GM12891 (cell line): ENCODE measurements around the gene EPDR1. TPM values are rescaled to one million over a fixed set of nuclear protein-coding genes. Genes with fewer than 3 reads are reported as not detected.

Experiments
- DNase-seq: peaks from one replicate; pipeline ENCODE4 v3.0.0; 2011; ENCODE audit warnings: low spot score; ENCODE audit not compliant: insufficient read length
- FAIRE-seq: peaks from 2 replicates; lab custom pipeline; 2011; peaks lifted over from hg19 to GRCh38; lab: Jason Lieb, UNC
- PAX5 ChIP-seq: IDR thresholded peaks from 2 replicates; pipeline ENCODE4 v1.6.1; 2011; ENCODE audit warnings: low read length, moderate library complexity, mild to moderate bottlenecking; ENCODE audit not compliant: insufficient read depth, severe bottlenecking
- POLR2A ChIP-seq: IDR thresholded peaks from 2 replicates; pipeline ENCODE4 v1.6.1; 2011; ENCODE audit warnings: low read depth, low read length, control low read depth
- POLR2AphosphoS5 ChIP-seq: IDR thresholded peaks from 2 replicates; pipeline ENCODE4 v1.6.1; 2011; ENCODE audit warnings: low read depth, low read length, control low read depth
- POU2F2 ChIP-seq: IDR thresholded peaks from 2 replicates; pipeline ENCODE4 v1.6.1; 2011; ENCODE audit warnings: low read depth, mild to moderate bottlenecking, control low read depth, low read length, moderate library complexity
- SPI1 ChIP-seq: IDR thresholded peaks from 2 replicates; pipeline ENCODE4 v1.6.1; 2011; ENCODE audit warnings: low read depth, low read length, control low read depth
- TAF1 ChIP-seq: IDR thresholded peaks from 2 replicates; pipeline ENCODE4 v1.6.1; 2011; ENCODE audit warnings: low read depth, low read length, control low read depth
- polyA plus RNA-seq: library from polyadenylated mRNA; unstranded; fragments of >200 nt; gene quantifications from one replicate; pipeline ENCODE4 v1.2.1, GENCODE V29; 2012; ENCODE audit warnings: low read depth, missing spikeins, inconsistent platforms; ENCODE audit not compliant: missing spikeins

The EPDR1 gene
- 0.78 TPM for polyA plus RNA-seq

DNA sequence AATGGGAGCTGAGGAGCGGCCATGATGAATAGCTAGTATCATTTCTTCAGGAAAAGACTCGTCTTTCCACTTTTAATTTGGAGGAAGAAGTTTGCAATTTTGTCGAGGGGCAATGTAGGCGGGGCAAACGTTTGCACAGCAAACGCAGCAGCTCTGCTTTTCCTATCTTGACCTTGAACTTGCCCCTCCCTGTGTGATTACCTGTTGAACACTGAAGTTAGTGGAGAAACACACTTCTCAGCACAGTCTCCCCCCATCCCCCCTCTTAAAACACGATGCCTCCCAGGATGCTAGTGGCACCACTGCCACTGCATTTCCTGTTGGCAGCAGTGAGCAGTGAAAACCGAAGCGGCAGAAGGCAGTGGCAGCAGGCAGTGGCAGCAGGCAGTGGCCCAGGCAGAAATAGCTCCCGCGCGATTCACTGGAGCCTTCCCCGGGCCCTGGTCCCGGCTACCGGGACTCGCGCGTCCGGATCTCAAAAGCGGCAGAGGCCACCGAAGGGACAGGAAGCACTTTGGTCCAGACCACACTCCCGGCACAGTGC, at the start of gene EPDR1:
Gene EPDR1, plus strand, starts transcription at position 336 of the 544 bp plus-strand sequence. CDS start 300 bp downstream, outside the sequence.
- FAIRE-seq (peak; percentile 87), DNase-seq (no peak)
- TF ChIP-seq POLR2A: no peak
- no peak for TF ChIP-seq SPI1
- no peak for TF ChIP-seq POU2F2
- TF ChIP-seq TAF1: no peak
- no peak for TF ChIP-seq PAX5
- no peak for TF ChIP-seq POLR2AphosphoS5

GRCh38 chr7:37882086-37882485, 38.4 kb upstream of the EPDR1 start:
- DNase-seq (no peak), FAIRE-seq (no peak)
- no peak for TF ChIP-seq SPI1
- no peak for TF ChIP-seq PAX5
- no peak for TF ChIP-seq POLR2A
- no peak for TF ChIP-seq POLR2AphosphoS5
- no peak for TF ChIP-seq POU2F2
- no peak for TF ChIP-seq TAF1

DNA sequence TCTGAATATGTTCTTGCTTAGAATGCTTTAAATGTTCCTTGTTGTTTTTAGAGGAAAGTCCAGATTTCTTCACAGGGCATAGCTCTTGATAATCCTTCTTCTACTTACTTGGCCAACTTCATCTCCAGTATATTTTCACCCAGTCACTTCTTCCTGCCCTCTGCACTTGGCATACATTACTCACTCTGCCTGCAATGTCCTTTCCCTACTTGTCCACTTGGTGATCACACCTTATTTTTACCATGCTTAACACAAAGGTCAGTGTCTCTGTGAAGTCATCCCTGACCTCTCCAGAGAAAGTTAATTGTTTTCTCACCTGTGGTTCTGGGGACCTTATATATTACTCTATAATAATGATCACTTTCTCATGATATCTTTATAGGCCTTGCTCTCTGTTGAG, 27.1 kb upstream of the EPDR1 start:
- no peak for DNase-seq
- TF ChIP-seq PAX5 (no peak), POLR2AphosphoS5 (no peak), POU2F2 (no peak), SPI1 (no peak), TAF1 (no peak), POLR2A (no peak)
- no peak for FAIRE-seq

DNA sequence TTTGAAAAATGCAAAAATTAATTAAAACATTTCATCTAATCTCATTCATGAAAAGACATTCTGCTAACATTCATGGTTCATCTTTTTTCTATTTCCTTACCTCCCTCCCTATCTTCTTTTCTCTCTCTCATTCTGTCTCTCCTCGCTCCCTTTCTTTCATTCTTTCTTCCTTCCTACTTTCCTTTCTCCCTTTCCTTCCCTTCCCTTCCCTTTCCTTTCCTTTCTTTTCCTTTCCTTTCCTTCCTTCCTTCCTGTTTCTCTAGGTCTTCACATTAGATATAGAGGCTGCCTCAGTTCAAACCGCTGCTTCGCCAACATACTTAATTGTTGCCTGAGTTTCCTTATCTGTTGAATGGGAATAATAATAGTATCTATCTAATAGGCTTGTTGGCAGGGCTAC, 25.8 kb upstream of the EPDR1 start:
- FAIRE-seq: no peak
- TF ChIP-seq SPI1: no peak
- TF ChIP-seq TAF1: no peak
- no peak for TF ChIP-seq POU2F2
- no peak for TF ChIP-seq PAX5
- no peak for TF ChIP-seq POLR2A
- no peak for TF ChIP-seq POLR2AphosphoS5
- DNase-seq: no peak

GRCh38 chr7:37899712-37900247, 20.7 kb upstream of the EPDR1 start:
- FAIRE-seq (no peak), DNase-seq (no peak)
- TF ChIP-seq PAX5: no peak
- no peak for TF ChIP-seq TAF1
- no peak for TF ChIP-seq SPI1
- no peak for TF ChIP-seq POLR2AphosphoS5
- TF ChIP-seq POLR2A: no peak
- TF ChIP-seq POU2F2: no peak

- no peak for TF ChIP-seq POLR2AphosphoS5
- no peak for TF ChIP-seq POU2F2
- no peak for TF ChIP-seq POLR2A
- no peak for TF ChIP-seq PAX5
- no peak for TF ChIP-seq TAF1
- DNase-seq: no peak
- FAIRE-seq: peak; percentile 84
Observed at GRCh38 chr7:37901236-37901827, 19.1 kb upstream of the EPDR1 start.

DNA sequence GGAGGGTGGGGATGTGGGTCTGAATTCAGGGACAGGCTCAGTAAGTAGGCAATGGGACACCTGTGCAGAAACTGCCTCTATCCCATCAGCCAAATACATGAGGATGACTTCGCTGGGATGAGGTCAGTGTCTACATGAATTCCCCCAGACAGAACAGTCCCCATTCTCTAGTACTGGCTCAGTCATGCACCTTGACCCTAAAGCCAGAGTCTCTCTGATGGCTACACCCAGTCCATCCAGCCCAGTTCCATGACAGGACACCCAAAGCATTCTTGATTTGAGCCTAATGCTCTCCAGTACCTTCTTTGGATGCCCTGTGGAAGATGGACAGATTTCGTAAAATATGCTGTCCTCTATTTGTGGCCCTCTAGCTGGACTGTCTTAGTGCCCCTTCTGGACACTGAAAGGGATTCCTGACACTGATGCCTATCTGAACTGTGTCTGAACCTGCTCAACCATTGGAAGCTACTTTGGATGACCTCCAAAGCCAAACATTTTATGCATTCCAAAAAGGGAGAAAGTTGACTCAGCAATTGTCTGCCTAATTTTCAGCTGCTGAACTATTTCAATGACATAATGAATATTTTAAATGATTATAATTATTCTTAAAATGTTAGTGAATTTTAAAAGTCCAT, 18.4 kb upstream of the EPDR1 start:
- TF ChIP-seq SPI1: no peak
- TF ChIP-seq PAX5: no peak
- TF ChIP-seq POLR2AphosphoS5: no peak
- TF ChIP-seq TAF1: no peak
- TF ChIP-seq POU2F2: no peak
- TF ChIP-seq POLR2A: no peak
- DNase-seq: no peak
- FAIRE-seq: peak; percentile 43

DNA sequence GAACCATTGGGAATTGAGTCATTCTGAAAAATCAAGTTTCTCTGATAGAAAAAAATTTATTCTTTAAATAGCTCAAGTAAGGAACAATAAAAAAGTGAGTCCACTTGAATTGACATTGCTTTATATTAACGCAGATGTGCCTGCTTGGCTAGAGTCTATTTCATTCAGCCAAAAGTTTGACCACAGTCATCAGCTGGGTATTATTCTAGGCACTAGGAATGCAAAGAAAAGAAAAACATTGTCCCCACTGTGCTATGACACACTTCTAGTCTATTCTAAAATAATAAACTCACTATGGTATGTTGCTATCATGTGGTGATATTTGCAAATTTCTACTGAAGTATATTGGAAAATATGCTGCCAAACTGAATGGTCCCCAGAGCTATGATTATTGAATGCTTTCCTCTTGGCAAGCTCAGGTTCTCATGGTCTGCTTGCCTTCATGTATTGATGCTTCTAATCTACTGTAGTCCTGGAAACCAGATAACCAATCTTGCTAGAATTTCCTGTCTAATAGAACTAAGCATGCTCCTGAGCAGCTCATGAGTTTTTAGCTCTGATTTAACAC, 12.1 kb upstream of the EPDR1 start:
- no peak for DNase-seq
- FAIRE-seq: no peak

GRCh38 chr7:37912756-37913155, 7.7 kb upstream of the EPDR1 start:
- DNase-seq (no peak), FAIRE-seq (no peak)
- no peak for TF ChIP-seq POU2F2
- no peak for TF ChIP-seq POLR2A
- no peak for TF ChIP-seq SPI1
- TF ChIP-seq TAF1: no peak
- no peak for TF ChIP-seq POLR2AphosphoS5
- TF ChIP-seq PAX5: no peak

More for the DNA sequence above, 12.1 kb upstream of the EPDR1 start:
- no peak for TF ChIP-seq PAX5
- TF ChIP-seq TAF1: no peak
- no peak for TF ChIP-seq POLR2A
- no peak for TF ChIP-seq POU2F2
- TF ChIP-seq SPI1: no peak
- no peak for TF ChIP-seq POLR2AphosphoS5

- FAIRE-seq (peak; percentile 31), DNase-seq (no peak)
- TF ChIP-seq SPI1 (peak; percentile 87), POU2F2 (no peak)
Observed at GRCh38 chr7:37915438-37915837, 5.0 kb upstream of the EPDR1 start.
